HK-2 (cell line): Measurements from ENCODE around the gene CYBC1.

Source experiments
- DNase-seq: peaks from one replicate; pipeline ENCODE4 v3.0.0-alpha.2; 2018; ENCODE audit not compliant: unreplicated experiment

CYBC1 gene

GRCh38 chr17:82450357-82451106 is at the start of gene CYBC1:
Gene CYBC1, minus strand, starts transcription at chr17:82450752. Its CDS starts 1,498 bp downstream, at chr17:82449254.
- peak; percentile 96 for DNase-seq

- DNase-seq: peak; percentile 57
Measured at GRCh38 chr17:82497483-82498405, 47.2 kb upstream of the CYBC1 start.

- DNase-seq: peak; percentile 94
Measured at GRCh38 chr17:82496529-82497434, 46.2 kb upstream of the CYBC1 start.

- DNase-seq: no peak
Measured at GRCh38 chr17:82495844-82496528, 45.4 kb upstream of the CYBC1 start.

GRCh38 chr17:82494236-82495055 is 43.9 kb upstream of the CYBC1 start:
- peak; percentile 95 for DNase-seq

- no peak for DNase-seq
Measured at GRCh38 chr17:82493226-82493781, 42.8 kb upstream of the CYBC1 start.

- DNase-seq: no peak
Measured at GRCh38 chr17:82492643-82493225, 42.2 kb upstream of the CYBC1 start.

GRCh38 chr17:82491533-82491932 is 41.0 kb upstream of the CYBC1 start:
- no peak for DNase-seq

- no peak for DNase-seq
Measured at GRCh38 chr17:82491196-82491530, 40.6 kb upstream of the CYBC1 start.

GRCh38 chr17:82490512-82491195 is 40.1 kb upstream of the CYBC1 start:
- DNase-seq: no peak

GRCh38 chr17:82489851-82490511 is 39.4 kb upstream of the CYBC1 start:
- DNase-seq: no peak

- peak; percentile 24 for DNase-seq
Measured at GRCh38 chr17:82489117-82489516, 38.6 kb upstream of the CYBC1 start.

- DNase-seq: no peak
Measured at GRCh38 chr17:82487910-82488309, 37.4 kb upstream of the CYBC1 start.

GRCh38 chr17:82486231-82487094 is 35.9 kb upstream of the CYBC1 start:
- no peak for DNase-seq

- no peak for DNase-seq
Measured at GRCh38 chr17:82483836-82484235, 33.3 kb upstream of the CYBC1 start.

GRCh38 chr17:82483204-82483660 is 32.7 kb upstream of the CYBC1 start:
- DNase-seq: no peak

- no peak for DNase-seq
Measured at GRCh38 chr17:82480318-82480717, 29.8 kb upstream of the CYBC1 start.
